ENCODE data around the gene RHNO1.

Gene RHNO1

GRCh38 chr12:2877047-2877952 lies at the start of gene RHNO1, which contains the start of gene FOXM1:
Gene RHNO1, plus strand, starts transcription at chr12:2877223. Its CDS starts 8,144 bp downstream, at chr12:2885367.
Gene FOXM1, minus strand, starts transcription at chr12:2877174. Its CDS starts 2,696 bp downstream, at chr12:2874478.
- H3K9me3 ChIP-seq (ENCODE audit: control insufficient read depth, insufficient read depth, low read length), result no peaks in the 10 kb centered on the region
- peaks cover 5% of the 10 kb centered on the region; the same call in 1 of the 2 replicates for H3K4me1 ChIP-seq (ENCODE audit: insufficient read depth, low read length)
- peak within 1 kb of the TSS; percentile 100 for H3K9ac ChIP-seq (ENCODE audit: low read depth, low read length)
- H3K36me3 ChIP-seq (ENCODE audit: insufficient read depth, low read length), result peaks cover 22% of the 10 kb centered on the region

- no peak overlapping the region for H3K9ac ChIP-seq (ENCODE audit: low read depth, low read length)
- peaks cover 25% of the 10 kb centered on the region for H3K4me1 ChIP-seq (ENCODE audit: insufficient read depth, low read length)
- no peaks in the 10 kb centered on the region for H3K9me3 ChIP-seq (ENCODE audit: control insufficient read depth, insufficient read depth, low read length)
- peaks cover 9% of the 10 kb centered on the region for H3K36me3 ChIP-seq (ENCODE audit: insufficient read depth, low read length)
Observed at GRCh38 chr12:2829275-2829674, 47.7 kb upstream of the RHNO1 start.

- no peaks in the 10 kb centered on the region for H3K9me3 ChIP-seq (ENCODE audit: control insufficient read depth, insufficient read depth, low read length)
- no peak overlapping the region for H3K9ac ChIP-seq (ENCODE audit: low read depth, low read length)
- peaks cover 15% of the 10 kb centered on the region; the same call in 1 of the 2 replicates for H3K4me1 ChIP-seq (ENCODE audit: insufficient read depth, low read length)
- no peaks in the 10 kb centered on the region for H3K36me3 ChIP-seq (ENCODE audit: insufficient read depth, low read length)
Observed at GRCh38 chr12:2832550-2833127, 44.4 kb upstream of the RHNO1 start.

GRCh38 chr12:2833327-2833726 lies 43.7 kb upstream of the RHNO1 start:
- H3K9me3 ChIP-seq (ENCODE audit: control insufficient read depth, insufficient read depth, low read length), result no peaks in the 10 kb centered on the region
- no peak overlapping the region for H3K9ac ChIP-seq (ENCODE audit: low read depth, low read length)
- peaks cover 15% of the 10 kb centered on the region; the same call in 1 of the 2 replicates for H3K4me1 ChIP-seq (ENCODE audit: insufficient read depth, low read length)
- no peaks in the 10 kb centered on the region for H3K36me3 ChIP-seq (ENCODE audit: insufficient read depth, low read length)

GRCh38 chr12:2833810-2834209 lies 43.2 kb upstream of the RHNO1 start:
- no peaks in the 10 kb centered on the region for H3K36me3 ChIP-seq (ENCODE audit: insufficient read depth, low read length)
- H3K9ac ChIP-seq (ENCODE audit: low read depth, low read length), result no peak overlapping the region
- peaks cover 15% of the 10 kb centered on the region; the same call in 1 of the 2 replicates for H3K4me1 ChIP-seq (ENCODE audit: insufficient read depth, low read length)
- H3K9me3 ChIP-seq (ENCODE audit: control insufficient read depth, insufficient read depth, low read length), result no peaks in the 10 kb centered on the region

GRCh38 chr12:2834581-2835491 lies 42.2 kb upstream of the RHNO1 start, which contains the start of gene NRIP2:
Gene NRIP2, minus strand, starts transcription at chr12:2835035. Its CDS starts 52 bp downstream, at chr12:2834983.
- peaks cover 2% of the 10 kb centered on the region; the same call in 1 of the 2 replicates for H3K36me3 ChIP-seq (ENCODE audit: insufficient read depth, low read length)
- no peaks in the 10 kb centered on the region for H3K9me3 ChIP-seq (ENCODE audit: control insufficient read depth, insufficient read depth, low read length)
- peaks cover 15% of the 10 kb centered on the region; the same call in 1 of the 2 replicates for H3K4me1 ChIP-seq (ENCODE audit: insufficient read depth, low read length)
- peak within 1 kb of the TSS; percentile 8; the same call in 1 of the 2 replicates for H3K9ac ChIP-seq (ENCODE audit: low read depth, low read length)

GRCh38 chr12:2835691-2836403 lies 41.2 kb upstream of the RHNO1 start:
- Histone ChIP-seq H3K9me3 (ENCODE audit: control insufficient read depth, insufficient read depth, low read length) (no peaks in the 10 kb centered on the region), H3K9ac (ENCODE audit: low read depth, low read length) (no peak overlapping the region), H3K4me1 (ENCODE audit: insufficient read depth, low read length) (peaks cover 15% of the 10 kb centered on the region; the same call in 1 of the 2 replicates), H3K36me3 (ENCODE audit: insufficient read depth, low read length) (peaks cover 2% of the 10 kb centered on the region; the same call in 1 of the 2 replicates)

- H3K36me3 ChIP-seq (ENCODE audit: insufficient read depth, low read length), result peaks cover 2% of the 10 kb centered on the region; the same call in 1 of the 2 replicates
- H3K9ac ChIP-seq (ENCODE audit: low read depth, low read length), result no peak overlapping the region
Observed at GRCh38 chr12:2836574-2836973, 40.4 kb upstream of the RHNO1 start.

GRCh38 chr12:2841056-2841650 lies 35.9 kb upstream of the RHNO1 start:
- H3K36me3 ChIP-seq (ENCODE audit: insufficient read depth, low read length), result peaks cover 2% of the 10 kb centered on the region; the same call in 1 of the 2 replicates

More at GRCh38 chr12:2836574-2836973, 40.4 kb upstream of the RHNO1 start:
- Histone ChIP-seq H3K9me3 (ENCODE audit: control insufficient read depth, insufficient read depth, low read length) (no peaks in the 10 kb centered on the region), H3K4me1 (ENCODE audit: insufficient read depth, low read length) (peaks cover 15% of the 10 kb centered on the region; the same call in 1 of the 2 replicates)

GRCh38 chr12:2842948-2843347 lies 34.1 kb upstream of the RHNO1 start:
- peaks cover 6% of the 10 kb centered on the region; the same call in 1 of the 2 replicates for H3K4me1 ChIP-seq (ENCODE audit: insufficient read depth, low read length)
- peaks cover 2% of the 10 kb centered on the region; the same call in 1 of the 2 replicates for H3K36me3 ChIP-seq (ENCODE audit: insufficient read depth, low read length)
- H3K9ac ChIP-seq (ENCODE audit: low read depth, low read length), result no peak overlapping the region
- no peaks in the 10 kb centered on the region for H3K9me3 ChIP-seq (ENCODE audit: control insufficient read depth, insufficient read depth, low read length)

More at GRCh38 chr12:2841056-2841650, 35.9 kb upstream of the RHNO1 start:
- H3K4me1 ChIP-seq (ENCODE audit: insufficient read depth, low read length), result peaks cover 6% of the 10 kb centered on the region; the same call in 1 of the 2 replicates
- H3K9ac ChIP-seq (ENCODE audit: low read depth, low read length), result no peak overlapping the region
- H3K9me3 ChIP-seq (ENCODE audit: control insufficient read depth, insufficient read depth, low read length), result no peaks in the 10 kb centered on the region

- Histone ChIP-seq H3K4me1 (ENCODE audit: insufficient read depth, low read length) (peaks cover 10% of the 10 kb centered on the region; the same call in 1 of the 2 replicates), H3K36me3 (ENCODE audit: insufficient read depth, low read length) (peaks cover under 1% of the 10 kb centered on the region; the same call in 1 of the 2 replicates), H3K9me3 (ENCODE audit: control insufficient read depth, insufficient read depth, low read length) (no peaks in the 10 kb centered on the region), H3K9ac (ENCODE audit: low read depth, low read length) (no peak overlapping the region)
Observed at GRCh38 chr12:2844786-2845185, 32.2 kb upstream of the RHNO1 start.

GRCh38 chr12:2845280-2845679 lies 31.7 kb upstream of the RHNO1 start:
- Histone ChIP-seq H3K36me3 (ENCODE audit: insufficient read depth, low read length) (no peaks in the 10 kb centered on the region), H3K4me1 (ENCODE audit: insufficient read depth, low read length) (peaks cover 13% of the 10 kb centered on the region; the same call in 1 of the 2 replicates), H3K9me3 (ENCODE audit: control insufficient read depth, insufficient read depth, low read length) (no peaks in the 10 kb centered on the region), H3K9ac (ENCODE audit: low read depth, low read length) (no peak overlapping the region)

- Histone ChIP-seq H3K9ac (ENCODE audit: low read depth, low read length) (no peak overlapping the region), H3K4me1 (ENCODE audit: insufficient read depth, low read length) (peaks cover 7% of the 10 kb centered on the region; the same call in 1 of the 2 replicates), H3K36me3 (ENCODE audit: insufficient read depth, low read length) (no peaks in the 10 kb centered on the region)
Observed at GRCh38 chr12:2851931-2852330, 25.1 kb upstream of the RHNO1 start.

More at GRCh38 chr12:2851931-2852330, 25.1 kb upstream of the RHNO1 start:
- H3K9me3 ChIP-seq (ENCODE audit: control insufficient read depth, insufficient read depth, low read length), result no peaks in the 10 kb centered on the region
